ENCODE measurements around the gene TMEM236. TPM values are rescaled to one million over a fixed set of nuclear protein-coding genes. Genes with fewer than 3 reads are reported as not detected.

The TMEM236 gene
- total and polyA plus RNA-seq, 2 of the 4 experiments (the other 2 are of a cell fraction), result not detected

DNA sequence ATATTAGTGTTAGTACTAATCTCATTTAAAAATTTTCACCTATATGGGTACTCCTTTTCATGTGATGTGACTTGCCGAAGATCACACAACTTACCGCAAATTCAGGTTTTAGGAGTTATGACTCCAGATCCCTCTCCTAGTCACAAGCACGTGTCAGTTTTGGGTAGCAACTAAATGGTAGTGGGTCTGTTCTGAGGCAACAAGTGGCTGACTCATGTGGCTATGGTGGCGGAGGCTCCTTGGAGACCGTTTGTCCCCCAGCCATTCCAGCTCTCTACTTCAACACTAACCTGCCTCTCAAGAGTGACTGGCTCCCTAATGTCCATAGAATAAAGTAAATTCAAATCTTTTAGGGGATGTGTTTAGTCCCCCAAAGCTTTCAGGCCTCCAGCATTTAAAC is 96.6 kb downstream of the TMEM236 start:
- no TSS peak for BruUV-seq (replicated peaks)
- CTCF ChIA-PET, result interaction anchor here (0.7 to 4.0 kb wide), 3 partner anchors 21 to 368 kb away, joined by 3 to 20 read pairs (median 3); no protein-coding TSS in a partner anchor
- no peaks in the 10 kb centered on the region for H4K20me1 ChIP-seq (ENCODE audit: insufficient read depth, low read length)
- no peaks in the 10 kb centered on the region for H3K4me1 ChIP-seq (ENCODE audit: control insufficient read depth, insufficient read depth, low read length)
- H3K23ac ChIP-seq (ENCODE audit: low read depth, low read length), result no peak overlapping the region
- no peak overlapping the region for H2AFZ ChIP-seq (replicated peaks; ENCODE audit: low read length, poor library complexity)
- H3K9me1 ChIP-seq (ENCODE audit: insufficient read depth, low read length), result no peaks in the 10 kb centered on the region
- H3K27ac ChIP-seq (ENCODE audit: insufficient read depth, low read length), result no peak overlapping the region
- H3K79me1 ChIP-seq (ENCODE audit: low read depth in 1 of 2, low read length in 2 of 2), result no peaks in the 10 kb centered on the region
- no peak overlapping the region for H2BK20ac ChIP-seq (ENCODE audit: low read depth, low read length)
- in situ Hi-C loops (cut with MboI; ENCODE audit: low sequenced_read_pairs), result loop anchor here (5.0 kb wide), 1 partner anchor 369 kb away; no protein-coding TSS in a partner anchor
- H3K4me2 ChIP-seq (ENCODE audit: low read depth, low read length), result no peak overlapping the region
- no peak overlapping the region for H2AK5ac ChIP-seq (ENCODE audit: low read depth, low read length)
- no peak overlapping the region for H3K56ac ChIP-seq (ENCODE audit: extremely low read depth, insufficient read depth, low read length)
- H3K9ac ChIP-seq (ENCODE audit: low read depth, low read length), result no peak overlapping the region
- H4K91ac ChIP-seq (ENCODE audit: insufficient read depth, low read depth, low read length), result no peak overlapping the region
- intact Hi-C loops (cut with micrococcal nuclease), result loop anchor here (5.0 kb wide), 1 partner anchor 241 kb away; no protein-coding TSS in a partner anchor
- no peak overlapping the region for H3K18ac ChIP-seq (ENCODE audit: low read depth, low read length)
- H3K9me3 ChIP-seq (ENCODE audit: control insufficient read depth, insufficient read depth, low read length), result no peaks in the 10 kb centered on the region
- POLR2A ChIA-PET (ENCODE audit: unreplicated experiment), result no interaction called here
- no peak for ATAC-seq (ENCODE audit: low read depth)
- no peak for TF ChIP-seq NFE2L2 (IDR thresholded peaks at IDR 0.05; ENCODE audit: low read depth, low read length)
- no peak for TF ChIP-seq FOS (IDR thresholded peaks at IDR 0.05; ENCODE audit: low read depth, low read length)
- no peak for TF ChIP-seq RFX5 (IDR thresholded peaks at IDR 0.05; ENCODE audit: low read depth, low read length)
- TF ChIP-seq BHLHE40 (IDR thresholded peaks at IDR 0.05; ENCODE audit: low read depth, low read length), result no peak
- no peak for TF ChIP-seq POLR2A (IDR thresholded peaks at IDR 0.05; ENCODE audit: low read depth, low read length)
- TF ChIP-seq, protein P1, sequence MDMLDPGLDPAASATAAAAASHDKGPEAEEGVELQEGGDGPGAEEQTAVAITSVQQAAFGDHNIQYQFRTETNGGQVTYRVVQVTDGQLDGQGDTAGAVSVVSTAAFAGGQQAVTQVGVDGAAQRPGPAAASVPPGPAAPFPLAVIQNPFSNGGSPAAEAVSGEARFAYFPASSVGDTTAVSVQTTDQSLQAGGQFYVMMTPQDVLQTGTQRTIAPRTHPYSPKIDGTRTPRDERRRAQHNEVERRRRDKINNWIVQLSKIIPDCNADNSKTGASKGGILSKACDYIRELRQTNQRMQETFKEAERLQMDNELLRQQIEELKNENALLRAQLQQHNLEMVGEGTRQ (IDR thresholded peaks at IDR 0.05; ENCODE audit: low read depth, low read length), result no peak
- no peak for TF ChIP-seq RCOR1 (IDR thresholded peaks at IDR 0.05; ENCODE audit: insufficient replicate concordance, low read length)
- TF ChIP-seq MXI1 (IDR thresholded peaks at IDR 0.05; ENCODE audit: borderline replicate concordance, low read depth, low read length), result no peak
- H4K5ac ChIP-seq (ENCODE audit: low read depth, low read length), result no peak overlapping the region
- no CpG with 5 or more reads among the region's 5 CpGs for WGBS, 2 experiments (ENCODE audit: extremely low coverage in 2 of 2, insufficient read length in 1 of 2)
- no peak overlapping the region for H2BK120ac ChIP-seq (ENCODE audit: low read depth, low read length)
- no peak overlapping the region for H3K14ac ChIP-seq (replicated peaks; ENCODE audit: low read depth, low read length)
- H2BK15ac ChIP-seq (ENCODE audit: low read depth, low read length), result no peak overlapping the region
- no peak overlapping the region for H2BK5ac ChIP-seq (ENCODE audit: low read depth, low read length, poor library complexity, severe bottlenecking)
- DNase-seq, result no peak
- no peaks in the 10 kb centered on the region for H3K36me3 ChIP-seq (ENCODE audit: control insufficient read depth, insufficient read depth, low read length)
- H3K4ac ChIP-seq (ENCODE audit: low read depth, low read length), result no peak overlapping the region
- H3K4me3 ChIP-seq (ENCODE audit: insufficient read depth, low read depth, low read length), result no peak overlapping the region
- no peak overlapping the region for H2AK9ac ChIP-seq (replicated peaks; ENCODE audit: low read depth, low read length, poor library complexity)
- dilution Hi-C loops (cut with HindIII; ENCODE audit: low sequenced_read_pairs, unreplicated experiment), result no loop called here
- peaks cover 15% of the 10 kb centered on the region for H3K27me3 ChIP-seq (ENCODE audit: control insufficient read depth, insufficient read depth, low read length)
- H4K8ac ChIP-seq (ENCODE audit: low read depth in 2 of 2, low read length in 2 of 2), result no peak overlapping the region

Small RNAs within 50 kb of the gene (microRNA-seq; reads per million reads assigned to microRNA genes)
- gene MIR511 (ENCODE audit: insufficient read depth in 1 of 2, insufficient read length in 1 of 2, unreplicated experiment in 1 of 2), result 0 reads per million in 2 experiments

Small RNAs within 50 kb of the gene (small RNA-seq; reads per million reads assigned to genes)
- gene MIR511, result 0 to 1.2 (median 0) reads per million in 5 experiments

Other genes starting within 250 kb of the TMEM236 start
- gene HACD1, start 134.8 kb upstream of the TMEM236 start, total RNA-seq (2012; rRNA removed), result 10.0 and 23.6 TPM in 2 replicates
- 17.8 and 24.9 TPM in 2 replicates for gene HACD1, start 134.8 kb upstream of the TMEM236 start, polyA plus RNA-seq (2012; rRNA removed)
- 22.9 and 31.9 TPM in 2 replicates for gene STAM, start 108.0 kb upstream of the TMEM236 start, total RNA-seq (2012; rRNA removed)
- 23.3 and 24.6 TPM in 2 replicates for gene STAM, start 108.0 kb upstream of the TMEM236 start, polyA plus RNA-seq (2012; rRNA removed)
- gene MRC1, start 57.1 kb downstream of the TMEM236 start, total RNA-seq (2012; rRNA removed), result not detected in 2 replicates
- gene MRC1, start 57.1 kb downstream of the TMEM236 start, polyA plus RNA-seq (2012; rRNA removed), result not detected in 2 replicates
- gene SLC39A12, start 199.7 kb downstream of the TMEM236 start, total RNA-seq (2012; rRNA removed), result not detected in 2 replicates
- gene SLC39A12, start 199.7 kb downstream of the TMEM236 start, polyA plus RNA-seq (2012; rRNA removed), result not detected in 2 replicates